ENCODE data around the gene RPS21.

RPS21 gene

DNA sequence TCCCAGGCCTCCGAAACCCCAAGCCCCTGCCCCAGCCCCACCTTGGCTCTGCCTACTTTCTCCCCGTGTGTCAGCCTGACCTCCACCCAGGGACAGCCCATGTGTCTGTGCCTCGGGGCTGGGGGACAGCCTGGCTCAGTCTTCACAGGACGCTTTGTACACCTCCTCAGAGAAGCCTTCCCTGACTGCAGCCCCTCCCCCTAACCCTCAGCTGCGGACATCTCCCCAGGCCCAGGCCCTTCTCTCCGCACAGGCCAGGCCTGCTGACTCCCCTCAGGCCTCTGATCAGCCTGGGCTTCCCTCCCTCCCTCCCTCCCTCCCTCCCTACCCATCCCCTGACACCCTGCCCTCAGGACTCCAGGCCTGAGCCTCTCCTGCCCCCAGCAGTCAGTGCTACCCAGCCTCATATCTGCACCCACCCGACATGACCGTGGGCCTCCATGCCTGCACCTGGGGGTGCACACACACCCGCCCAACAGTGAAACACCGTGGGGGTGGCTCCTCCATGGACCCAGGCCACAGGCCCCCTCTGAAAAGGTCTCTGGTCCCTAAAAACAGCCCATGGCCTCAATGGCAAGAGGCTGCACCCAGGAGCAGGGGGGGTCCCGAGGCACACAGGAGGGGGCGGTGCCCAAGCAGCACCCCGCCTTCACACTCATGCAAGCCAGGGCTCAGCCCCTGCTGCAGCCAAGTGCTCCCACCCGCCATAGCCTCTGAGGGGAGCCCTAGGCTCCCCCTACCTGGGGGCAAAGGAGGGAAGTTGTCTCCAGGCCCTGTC, 32.7 kb upstream of the RPS21 start:
- Histone ChIP-seq H2BK12ac (ENCODE audit: low read length in 2 of 2) (no peak overlapping the region), H2AFZ (ENCODE audit: low read depth, low read length) (no peak overlapping the region), H3K23ac (ENCODE audit: low read length in 2 of 2) (no peak overlapping the region), H3K4me1 (ENCODE audit: control insufficient read depth, insufficient read depth, low read depth, low read length) (peaks cover 87% of the 10 kb centered on the region), H4K91ac (ENCODE audit: low read length) (no peak overlapping the region), H3K27ac (ENCODE audit: low read length, poor library complexity, severe bottlenecking) (peak overlapping the region; percentile 96), H3K27me3 (ENCODE audit: control insufficient read depth in 1 of 2, insufficient read depth in 1 of 2, low read length in 2 of 2) (no peaks in the 10 kb centered on the region), H4K8ac (ENCODE audit: low read length) (no peak overlapping the region), H3K18ac (ENCODE audit: low read depth in 1 of 2, low read length in 2 of 2) (peak overlapping the region in 1 of 2 experiments; percentile 61), H2AK5ac (ENCODE audit: low read length, severe bottlenecking) (peak overlapping the region; percentile 100), H3K4me2 (ENCODE audit: low read length, poor library complexity, severe bottlenecking) (no peak overlapping the region), H3K14ac (ENCODE audit: low read length in 2 of 2) (peak overlapping the region in 1 of 2 experiments; percentile 7), H3K79me1 (replicated peaks; ENCODE audit: low read length, poor library complexity, severe bottlenecking) (peaks cover 19% of the 10 kb centered on the region), H3K4me3 (ENCODE audit: insufficient read depth in 1 of 2, low read depth in 1 of 2, low read length in 2 of 2) (no peak overlapping the region), H3K9me3 (ENCODE audit: control insufficient read depth, low read length) (peaks cover 2% of the 10 kb centered on the region), H2BK15ac (ENCODE audit: low read depth, poor library complexity, severe bottlenecking) (no peak overlapping the region), H3K9ac (ENCODE audit: low read length) (no peak overlapping the region), H2BK5ac (ENCODE audit: low read depth, low read length, poor library complexity, severe bottlenecking) (peak overlapping the region; percentile 71), H3K36me3 (ENCODE audit: control insufficient read depth in 1 of 2, insufficient read depth in 2 of 2, low read depth in 1 of 2, low read length in 2 of 2) (peaks cover 9 to 89% of the 10 kb centered on the region in 2 experiments), H2BK120ac (ENCODE audit: low read depth, low read length) (no peak overlapping the region), H3K4ac (ENCODE audit: low read depth in 1 of 2, low read length in 2 of 2) (no peak overlapping the region)
- DNase-seq, result no peak
- 74% methylated on average over 14 of the region's 14 CpGs for WGBS

DNA sequence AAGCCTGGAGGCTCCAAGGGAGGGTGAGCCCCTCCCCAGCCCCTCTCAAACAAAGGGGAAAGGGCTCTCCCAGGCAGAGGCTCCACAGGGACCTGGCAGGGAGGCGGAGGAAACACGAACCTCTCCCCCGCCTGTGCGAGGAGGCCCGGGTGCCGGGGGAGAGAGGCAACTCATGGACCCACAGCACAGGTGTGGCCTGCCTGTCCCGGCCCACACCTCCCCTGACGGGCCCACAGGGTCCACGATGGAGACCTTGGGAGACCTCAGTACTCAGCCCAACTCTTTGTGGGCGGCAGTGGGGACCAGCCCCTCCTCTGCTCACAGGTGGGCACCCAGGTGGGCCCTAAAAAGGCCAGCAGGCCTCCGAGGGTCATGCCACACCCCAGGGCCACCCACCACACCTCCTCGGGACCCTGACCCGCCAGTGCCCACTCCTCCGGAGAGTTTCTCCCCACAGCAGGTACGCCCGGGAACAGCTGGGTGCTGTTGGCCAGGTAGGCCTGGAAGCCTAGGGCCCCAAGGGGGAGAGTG, 32.0 kb upstream of the RPS21 start:
- H2BK120ac ChIP-seq (ENCODE audit: low read depth, low read length), result peak overlapping the region; percentile 13
- WGBS, result 78% methylated on average over 16 of the region's 16 CpGs
- no peaks in the 10 kb centered on the region for H3K27me3 ChIP-seq (ENCODE audit: control insufficient read depth in 1 of 2, insufficient read depth in 1 of 2, low read length in 2 of 2)

DNA sequence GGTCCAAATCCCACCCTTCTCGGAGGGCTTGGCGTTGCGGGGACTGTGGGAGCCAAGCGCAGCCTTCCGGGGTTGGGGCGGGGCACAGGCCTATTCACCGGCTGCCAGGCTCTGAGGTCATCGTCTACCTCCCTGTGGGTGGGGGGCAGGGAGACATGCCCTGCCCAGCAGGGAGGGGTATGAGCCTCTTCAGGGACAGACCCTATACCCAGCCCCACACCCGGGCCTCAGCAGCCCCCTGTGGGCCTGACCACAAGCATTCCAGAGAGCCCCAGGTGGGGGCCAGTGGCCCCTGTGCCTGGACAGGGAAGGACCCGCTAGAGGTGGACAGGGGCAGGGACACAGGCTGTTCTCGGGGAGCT, 31.4 kb upstream of the RPS21 start:
- Histone ChIP-seq H3K36me3 (ENCODE audit: control insufficient read depth in 1 of 2, insufficient read depth in 2 of 2, low read depth in 1 of 2, low read length in 2 of 2) (peaks cover 2 to 90% of the 10 kb centered on the region in 2 experiments), H3K4me3 (ENCODE audit: insufficient read depth in 1 of 2, low read depth in 1 of 2, low read length in 2 of 2) (peak overlapping the region in 1 of 2 experiments; percentile 41), H3K4me2 (ENCODE audit: low read length, poor library complexity, severe bottlenecking) (peak overlapping the region; percentile 67), H2AK5ac (ENCODE audit: low read length, severe bottlenecking) (peak overlapping the region; percentile 100), H3K9me3 (ENCODE audit: control insufficient read depth, low read length) (no peaks in the 10 kb centered on the region), H3K4ac (ENCODE audit: low read depth in 1 of 2, low read length in 2 of 2) (no peak overlapping the region), H2BK120ac (ENCODE audit: low read depth, low read length) (peak overlapping the region; percentile 84), H3K14ac (ENCODE audit: low read length in 2 of 2) (no peak overlapping the region), H3K18ac (ENCODE audit: low read depth in 1 of 2, low read length in 2 of 2) (peak overlapping the region; percentile 16 to 50), H2BK12ac (ENCODE audit: low read length in 2 of 2) (peak overlapping the region; percentile 29 to 38), H3K27ac (ENCODE audit: low read length, poor library complexity, severe bottlenecking) (peak overlapping the region; percentile 96), H3K27me3 (ENCODE audit: control insufficient read depth in 1 of 2, insufficient read depth in 1 of 2, low read length in 2 of 2) (no peaks in the 10 kb centered on the region), H3K23ac (ENCODE audit: low read length in 2 of 2) (no peak overlapping the region), H2AFZ (ENCODE audit: low read depth, low read length) (no peak overlapping the region), H3K4me1 (ENCODE audit: control insufficient read depth, insufficient read depth, low read depth, low read length) (peaks cover 88% of the 10 kb centered on the region), H2BK15ac (ENCODE audit: low read depth, poor library complexity, severe bottlenecking) (peak overlapping the region; percentile 82), H3K79me1 (replicated peaks; ENCODE audit: low read length, poor library complexity, severe bottlenecking) (peaks cover 19% of the 10 kb centered on the region), H4K91ac (ENCODE audit: low read length) (no peak overlapping the region), H4K8ac (ENCODE audit: low read length) (peak overlapping the region; percentile 45), H3K9ac (ENCODE audit: low read length) (peak overlapping the region; percentile 59), H2BK5ac (ENCODE audit: low read depth, low read length, poor library complexity, severe bottlenecking) (peak overlapping the region; percentile 97)
- 32% methylated on average over 10 of the region's 11 CpGs for WGBS
- peak; percentile 22 for DNase-seq

More for the DNA sequence above, 32.0 kb upstream of the RPS21 start:
- Histone ChIP-seq H3K27ac (ENCODE audit: low read length, poor library complexity, severe bottlenecking) (peak overlapping the region; percentile 96), H3K9ac (ENCODE audit: low read length) (peak overlapping the region; percentile 59), H3K23ac (ENCODE audit: low read length in 2 of 2) (no peak overlapping the region), H2BK5ac (ENCODE audit: low read depth, low read length, poor library complexity, severe bottlenecking) (peak overlapping the region; percentile 71), H3K9me3 (ENCODE audit: control insufficient read depth, low read length) (no peaks in the 10 kb centered on the region), H2AK5ac (ENCODE audit: low read length, severe bottlenecking) (peak overlapping the region; percentile 100), H3K4me3 (ENCODE audit: insufficient read depth in 1 of 2, low read depth in 1 of 2, low read length in 2 of 2) (peak overlapping the region in 1 of 2 experiments; percentile 19), H3K4me2 (ENCODE audit: low read length, poor library complexity, severe bottlenecking) (peak overlapping the region; percentile 67), H3K36me3 (ENCODE audit: control insufficient read depth in 1 of 2, insufficient read depth in 2 of 2, low read depth in 1 of 2, low read length in 2 of 2) (peaks cover 8 to 94% of the 10 kb centered on the region in 2 experiments), H4K91ac (ENCODE audit: low read length) (no peak overlapping the region), H3K79me1 (replicated peaks; ENCODE audit: low read length, poor library complexity, severe bottlenecking) (peaks cover 19% of the 10 kb centered on the region), H2BK15ac (ENCODE audit: low read depth, poor library complexity, severe bottlenecking) (peak overlapping the region; percentile 60), H3K4me1 (ENCODE audit: control insufficient read depth, insufficient read depth, low read depth, low read length) (peaks cover 92% of the 10 kb centered on the region), H4K8ac (ENCODE audit: low read length) (peak overlapping the region; percentile 45), H3K4ac (ENCODE audit: low read depth in 1 of 2, low read length in 2 of 2) (peak overlapping the region in 1 of 2 experiments; percentile 29), H2BK12ac (ENCODE audit: low read length in 2 of 2) (peak overlapping the region in 1 of 2 experiments; percentile 83), H3K14ac (ENCODE audit: low read length in 2 of 2) (no peak overlapping the region), H3K18ac (ENCODE audit: low read depth in 1 of 2, low read length in 2 of 2) (peak overlapping the region; percentile 19 to 61), H2AFZ (ENCODE audit: low read depth, low read length) (no peak overlapping the region)
- DNase-seq, result no peak

Measured in mesenchymal stem cell (in vitro differentiated cells and primary cell).